ENCODE results near the gene SCARB1. TPM values are rescaled to one million over a fixed set of nuclear protein-coding genes. Genes with fewer than 3 reads are reported as not detected.

The SCARB1 gene
- polyA plus RNA-seq, 1 experiment, result 10.3 TPM

- Histone ChIP-seq H3K27ac (ENCODE audit: low read depth, low read length) (no peak overlapping the region), H3K27me3 (ENCODE audit: control insufficient read depth, insufficient read depth, low read length) (no peaks in the 10 kb centered on the region), H3K9me3 (ENCODE audit: control insufficient read depth, insufficient read depth, low read length) (peaks cover 10% of the 10 kb centered on the region), H3K4me3 (ENCODE audit: low read depth, low read length) (no peak overlapping the region)
- CTCF ChIA-PET, result interaction anchor here (1.0 kb wide), 1 partner anchor 79 kb away, joined by 3 read pairs; no protein-coding TSS in a partner anchor
- TF ChIP-seq CTCF (IDR thresholded peaks at IDR 0.05; ENCODE audit: low read depth, low read length), result no peak
- POLR2A ChIA-PET, result no interaction called here
- DNase-seq (ENCODE audit: low read depth, low spot score), result no peak
These were observed 36.0 kb downstream of the SCARB1 start for GRCh38 chr12:124827588-124828184.

- H3K9me3 ChIP-seq (ENCODE audit: control insufficient read depth, insufficient read depth, low read length), result no peaks in the 10 kb centered on the region
- H3K4me3 ChIP-seq (ENCODE audit: low read depth, low read length), result no peak overlapping the region
- TF ChIP-seq CTCF (IDR thresholded peaks at IDR 0.05; ENCODE audit: low read depth, low read length), result no peak
- CTCF ChIA-PET, result no interaction called here
- H3K27ac ChIP-seq (ENCODE audit: low read depth, low read length), result no peak overlapping the region
- DNase-seq (ENCODE audit: low read depth, low spot score), result no peak
- POLR2A ChIA-PET, result no interaction called here
- H3K27me3 ChIP-seq (ENCODE audit: control insufficient read depth, insufficient read depth, low read length), result no peaks in the 10 kb centered on the region
These were observed 39.5 kb downstream of the SCARB1 start for GRCh38 chr12:124824195-124824594.

GRCh38 chr12:124823272-124823970, 40.2 kb downstream of the SCARB1 start:
- no peak for TF ChIP-seq CTCF (IDR thresholded peaks at IDR 0.05; ENCODE audit: low read depth, low read length)
- Histone ChIP-seq H3K4me3 (ENCODE audit: low read depth, low read length) (no peak overlapping the region), H3K27me3 (ENCODE audit: control insufficient read depth, insufficient read depth, low read length) (no peaks in the 10 kb centered on the region), H3K27ac (ENCODE audit: low read depth, low read length) (no peak overlapping the region), H3K9me3 (ENCODE audit: control insufficient read depth, insufficient read depth, low read length) (no peaks in the 10 kb centered on the region)
- ChIA-PET POLR2A (no interaction called here), CTCF (no interaction called here)
- DNase-seq (ENCODE audit: low read depth, low spot score), result no peak

GRCh38 chr12:124822218-124822617, 41.4 kb downstream of the SCARB1 start:
- H3K27me3 ChIP-seq (ENCODE audit: control insufficient read depth, insufficient read depth, low read length), result no peaks in the 10 kb centered on the region
- H3K9me3 ChIP-seq (ENCODE audit: control insufficient read depth, insufficient read depth, low read length), result no peaks in the 10 kb centered on the region; the same call in 1 of the 2 replicates
- DNase-seq (ENCODE audit: low read depth, low spot score), result no peak
- no peak overlapping the region for H3K27ac ChIP-seq (ENCODE audit: low read depth, low read length)
- TF ChIP-seq CTCF (IDR thresholded peaks at IDR 0.05; ENCODE audit: low read depth, low read length), result no peak
- no peak overlapping the region for H3K4me3 ChIP-seq (ENCODE audit: low read depth, low read length)
- ChIA-PET POLR2A (no interaction called here), CTCF (no interaction called here)

All from AG04450 (cell line).